Measurements from ENCODE around the gene CLCN1.

Gene CLCN1

DNA sequence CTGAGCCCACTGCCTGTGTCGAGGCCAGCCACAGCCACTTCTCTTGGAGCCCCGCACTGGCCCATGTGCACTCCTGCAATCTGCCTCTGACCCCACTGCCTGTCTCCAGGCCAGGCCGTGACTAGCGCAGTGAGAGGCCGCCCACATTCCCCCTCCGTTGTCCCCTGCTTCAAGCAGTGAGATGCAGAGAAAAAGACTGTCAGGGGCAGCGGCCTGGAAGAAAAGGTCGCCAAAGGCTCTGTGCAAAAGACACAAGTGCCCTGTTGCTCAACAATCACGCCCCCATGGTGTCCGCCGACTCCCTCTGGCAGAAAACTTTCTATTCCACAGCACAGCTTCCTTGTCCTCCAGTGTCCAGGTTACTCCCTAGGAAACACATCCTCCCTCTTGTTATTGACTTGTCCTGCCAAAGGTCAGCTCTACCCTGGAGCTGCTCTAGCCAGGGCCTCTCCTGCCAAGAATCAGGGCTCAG, 36.7 kb downstream of the CLCN1 start:
- Histone ChIP-seq H2AK5ac (ENCODE audit: low read length, severe bottlenecking) (no peak overlapping the region), H2BK5ac (ENCODE audit: low read depth, low read length, poor library complexity, severe bottlenecking) (no peak overlapping the region), H3K14ac (ENCODE audit: low read length in 2 of 2) (no peak overlapping the region), H3K23ac (ENCODE audit: low read length in 2 of 2) (no peak overlapping the region), H3K27ac (ENCODE audit: low read length, poor library complexity, severe bottlenecking) (no peak overlapping the region), H2BK15ac (ENCODE audit: low read depth, poor library complexity, severe bottlenecking) (no peak overlapping the region), H2BK120ac (ENCODE audit: low read depth, low read length) (no peak overlapping the region), H2BK12ac (ENCODE audit: low read length in 2 of 2) (no peak overlapping the region), H3K9me3 (ENCODE audit: control insufficient read depth, low read length) (no peaks in the 10 kb centered on the region), H3K27me3 (ENCODE audit: control insufficient read depth in 1 of 2, insufficient read depth in 1 of 2, low read length in 2 of 2) (peaks cover 21 to 48% of the 10 kb centered on the region in 2 experiments), H3K79me1 (replicated peaks; ENCODE audit: low read length, poor library complexity, severe bottlenecking) (no peaks in the 10 kb centered on the region), H3K4me2 (ENCODE audit: low read length, poor library complexity, severe bottlenecking) (no peak overlapping the region), H3K4ac (ENCODE audit: low read depth in 1 of 2, low read length in 2 of 2) (no peak overlapping the region), H4K91ac (ENCODE audit: low read length) (no peak overlapping the region), H3K9ac (ENCODE audit: low read length) (no peak overlapping the region), H3K4me3 (ENCODE audit: insufficient read depth in 1 of 2, low read depth in 1 of 2, low read length in 2 of 2) (no peak overlapping the region), H2AFZ (ENCODE audit: low read depth, low read length) (no peak overlapping the region), H4K8ac (ENCODE audit: low read length) (no peak overlapping the region), H3K18ac (ENCODE audit: low read depth in 1 of 2, low read length in 2 of 2) (no peak overlapping the region), H3K36me3 (ENCODE audit: control insufficient read depth in 1 of 2, insufficient read depth in 2 of 2, low read depth in 1 of 2, low read length in 2 of 2) (peaks cover 0 to 18% of the 10 kb centered on the region in 2 experiments), H3K4me1 (ENCODE audit: control insufficient read depth, insufficient read depth, low read depth, low read length) (peaks cover 1% of the 10 kb centered on the region)
- no peak for DNase-seq
- 68% methylated on average over 11 of the region's 11 CpGs for WGBS

DNA sequence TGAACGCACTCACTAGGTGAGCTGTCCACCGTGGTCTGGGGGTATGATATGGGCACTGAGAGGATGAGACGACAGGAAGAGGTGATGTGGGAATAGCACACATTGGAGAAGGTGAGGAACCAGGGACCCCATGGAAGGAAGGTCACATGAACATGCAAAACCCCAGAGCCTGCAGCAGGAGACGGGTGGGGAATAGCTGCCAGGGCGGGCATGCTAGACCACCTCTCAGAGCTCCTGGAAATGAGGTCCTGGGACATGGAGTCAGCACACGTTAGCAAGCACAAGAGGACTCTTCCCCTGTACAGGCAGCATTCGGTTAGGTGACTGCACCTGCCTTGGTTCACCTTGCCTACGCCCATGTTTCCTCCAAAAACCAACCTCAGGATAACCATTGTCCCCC, 38.5 kb downstream of the CLCN1 start:
- Histone ChIP-seq H3K9me3 (ENCODE audit: control insufficient read depth, low read length) (no peaks in the 10 kb centered on the region), H3K4me2 (ENCODE audit: low read length, poor library complexity, severe bottlenecking) (no peak overlapping the region), H3K79me1 (replicated peaks; ENCODE audit: low read length, poor library complexity, severe bottlenecking) (no peaks in the 10 kb centered on the region), H2BK5ac (ENCODE audit: low read depth, low read length, poor library complexity, severe bottlenecking) (no peak overlapping the region), H3K4ac (ENCODE audit: low read depth in 1 of 2, low read length in 2 of 2) (no peak overlapping the region), H3K27me3 (ENCODE audit: control insufficient read depth in 1 of 2, insufficient read depth in 1 of 2, low read length in 2 of 2) (peaks cover 5 to 49% of the 10 kb centered on the region in 2 experiments), H3K18ac (ENCODE audit: low read depth in 1 of 2, low read length in 2 of 2) (no peak overlapping the region), H2BK12ac (ENCODE audit: low read length in 2 of 2) (no peak overlapping the region), H3K14ac (ENCODE audit: low read length in 2 of 2) (no peak overlapping the region), H3K9ac (ENCODE audit: low read length) (no peak overlapping the region), H3K4me3 (ENCODE audit: insufficient read depth in 1 of 2, low read depth in 1 of 2, low read length in 2 of 2) (no peak overlapping the region), H2BK120ac (ENCODE audit: low read depth, low read length) (no peak overlapping the region), H2BK15ac (ENCODE audit: low read depth, poor library complexity, severe bottlenecking) (no peak overlapping the region), H4K8ac (ENCODE audit: low read length) (no peak overlapping the region), H2AK5ac (ENCODE audit: low read length, severe bottlenecking) (no peak overlapping the region), H4K91ac (ENCODE audit: low read length) (no peak overlapping the region), H3K4me1 (ENCODE audit: control insufficient read depth, insufficient read depth, low read depth, low read length) (peaks cover 1% of the 10 kb centered on the region), H2AFZ (ENCODE audit: low read depth, low read length) (no peak overlapping the region), H3K23ac (ENCODE audit: low read length in 2 of 2) (no peak overlapping the region), H3K27ac (ENCODE audit: low read length, poor library complexity, severe bottlenecking) (no peak overlapping the region), H3K36me3 (ENCODE audit: control insufficient read depth in 1 of 2, insufficient read depth in 2 of 2, low read depth in 1 of 2, low read length in 2 of 2) (peaks cover 0 to 26% of the 10 kb centered on the region in 2 experiments)
- no peak for DNase-seq
- 86% methylated on average over 7 of the region's 8 CpGs for WGBS

DNA sequence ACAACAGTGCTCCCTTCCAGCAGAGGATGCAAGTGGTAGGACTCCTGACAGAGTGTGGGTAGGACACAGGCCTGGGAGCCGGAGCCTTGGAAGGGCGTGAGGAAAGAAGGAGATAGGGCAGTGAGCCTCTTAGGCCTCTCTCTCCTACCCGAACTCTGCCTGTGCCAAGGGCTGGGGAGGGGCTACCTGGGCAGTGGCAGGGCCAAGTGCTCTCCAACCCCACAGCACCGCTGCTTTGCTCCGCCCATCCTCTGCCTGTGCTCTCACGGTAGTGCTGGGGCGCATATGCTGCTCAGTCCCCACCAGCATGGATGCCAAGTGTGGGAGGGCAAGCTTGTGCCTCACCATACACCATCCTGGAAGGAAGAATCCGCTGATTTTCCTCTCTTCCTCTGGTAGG, 39.1 kb downstream of the CLCN1 start:
- Histone ChIP-seq H3K27ac (ENCODE audit: low read length, poor library complexity, severe bottlenecking) (no peak overlapping the region), H4K91ac (ENCODE audit: low read length) (no peak overlapping the region), H2BK120ac (ENCODE audit: low read depth, low read length) (no peak overlapping the region), H3K36me3 (ENCODE audit: control insufficient read depth in 1 of 2, insufficient read depth in 2 of 2, low read depth in 1 of 2, low read length in 2 of 2) (peaks cover 0 to 31% of the 10 kb centered on the region in 2 experiments), H3K4ac (ENCODE audit: low read depth in 1 of 2, low read length in 2 of 2) (no peak overlapping the region), H3K9me3 (ENCODE audit: control insufficient read depth, low read length) (no peaks in the 10 kb centered on the region), H2AK5ac (ENCODE audit: low read length, severe bottlenecking) (no peak overlapping the region), H3K4me1 (ENCODE audit: control insufficient read depth, insufficient read depth, low read depth, low read length) (peaks cover 1% of the 10 kb centered on the region), H2BK12ac (ENCODE audit: low read length in 2 of 2) (no peak overlapping the region), H4K8ac (ENCODE audit: low read length) (no peak overlapping the region), H2BK5ac (ENCODE audit: low read depth, low read length, poor library complexity, severe bottlenecking) (no peak overlapping the region), H3K4me3 (ENCODE audit: insufficient read depth in 1 of 2, low read depth in 1 of 2, low read length in 2 of 2) (no peak overlapping the region), H3K4me2 (ENCODE audit: low read length, poor library complexity, severe bottlenecking) (no peak overlapping the region), H3K79me1 (replicated peaks; ENCODE audit: low read length, poor library complexity, severe bottlenecking) (no peaks in the 10 kb centered on the region), H2BK15ac (ENCODE audit: low read depth, poor library complexity, severe bottlenecking) (no peak overlapping the region), H3K23ac (ENCODE audit: low read length in 2 of 2) (no peak overlapping the region), H3K18ac (ENCODE audit: low read depth in 1 of 2, low read length in 2 of 2) (no peak overlapping the region), H3K27me3 (ENCODE audit: control insufficient read depth in 1 of 2, insufficient read depth in 1 of 2, low read length in 2 of 2) (peaks cover 0 to 49% of the 10 kb centered on the region in 2 experiments), H2AFZ (ENCODE audit: low read depth, low read length) (no peak overlapping the region), H3K9ac (ENCODE audit: low read length) (no peak overlapping the region), H3K14ac (ENCODE audit: low read length in 2 of 2) (peak overlapping the region in 1 of 2 experiments; percentile 77)
- WGBS, result 80% methylated on average over 7 of the region's 8 CpGs
- DNase-seq, result no peak

DNA sequence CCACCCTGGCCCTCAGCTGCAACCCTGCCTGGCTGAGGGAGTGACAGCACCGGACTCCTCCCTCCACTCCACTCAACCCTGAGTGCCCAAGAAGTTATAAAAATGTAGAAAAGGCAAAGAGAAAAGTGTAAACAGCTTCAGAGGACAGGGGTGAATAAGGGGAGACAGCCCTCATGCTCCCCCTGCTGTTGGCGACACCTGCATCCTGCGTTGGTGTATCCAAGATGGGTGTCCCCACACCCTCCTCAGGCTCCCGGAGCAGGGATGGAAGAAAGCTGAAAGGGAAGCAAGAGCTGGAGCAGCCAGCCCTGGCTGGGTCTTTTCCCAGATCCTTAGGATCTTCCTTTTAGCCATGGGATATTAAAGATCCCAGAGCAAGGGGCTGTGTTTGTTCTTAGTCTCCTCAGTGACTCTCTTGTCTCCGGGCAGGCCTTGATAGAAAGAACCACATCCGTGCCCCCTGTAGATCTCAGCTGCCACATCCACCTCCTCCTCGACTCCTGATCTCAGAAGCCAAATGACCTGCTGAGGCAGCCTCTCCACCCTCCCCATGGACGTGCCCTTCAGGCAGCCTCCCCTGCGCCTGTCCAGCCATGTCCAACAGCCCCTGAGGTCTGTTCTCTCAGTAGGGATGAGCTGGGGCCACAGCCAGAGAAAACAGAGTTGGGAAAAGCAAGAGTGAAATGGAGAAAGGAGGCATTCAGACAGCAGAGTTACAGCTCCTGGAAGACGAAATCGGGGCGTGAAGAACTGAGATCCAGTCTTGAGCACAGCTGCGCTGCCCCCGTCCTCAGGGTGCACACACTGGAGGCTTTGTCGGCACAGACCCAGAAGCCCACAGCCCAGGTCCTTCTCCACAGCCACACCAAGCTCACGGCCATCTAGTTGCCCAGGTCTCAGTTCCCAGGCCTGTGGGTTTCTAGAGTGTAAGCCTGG, 39.8 kb downstream of the CLCN1 start:
- H4K8ac ChIP-seq (ENCODE audit: low read length), result no peak overlapping the region
- H2BK120ac ChIP-seq (ENCODE audit: low read depth, low read length), result no peak overlapping the region
- H3K79me1 ChIP-seq (replicated peaks; ENCODE audit: low read length, poor library complexity, severe bottlenecking), result no peaks in the 10 kb centered on the region
- H2AK5ac ChIP-seq (ENCODE audit: low read length, severe bottlenecking), result no peak overlapping the region
- peaks cover 1% of the 10 kb centered on the region for H3K4me1 ChIP-seq (ENCODE audit: control insufficient read depth, insufficient read depth, low read depth, low read length)
- no peak overlapping the region for H3K27ac ChIP-seq (ENCODE audit: low read length, poor library complexity, severe bottlenecking)
- no peak overlapping the region for H3K4ac ChIP-seq (ENCODE audit: low read depth in 1 of 2, low read length in 2 of 2)
- peaks cover 6 to 54% of the 10 kb centered on the region in 2 experiments for H3K27me3 ChIP-seq (ENCODE audit: control insufficient read depth in 1 of 2, insufficient read depth in 1 of 2, low read length in 2 of 2)
- H3K23ac ChIP-seq (ENCODE audit: low read length in 2 of 2), result no peak overlapping the region
- no peak overlapping the region for H2AFZ ChIP-seq (ENCODE audit: low read depth, low read length)
- no peak overlapping the region for H3K9ac ChIP-seq (ENCODE audit: low read length)
- 80% methylated on average over 15 of the region's 16 CpGs for WGBS
- no peaks in the 10 kb centered on the region for H3K9me3 ChIP-seq (ENCODE audit: control insufficient read depth, low read length)
- no peak for DNase-seq
- peaks cover 0 to 31% of the 10 kb centered on the region in 2 experiments for H3K36me3 ChIP-seq (ENCODE audit: control insufficient read depth in 1 of 2, insufficient read depth in 2 of 2, low read depth in 1 of 2, low read length in 2 of 2)
- no peak overlapping the region for H3K14ac ChIP-seq (ENCODE audit: low read length in 2 of 2)
- H4K91ac ChIP-seq (ENCODE audit: low read length), result no peak overlapping the region
- no peak overlapping the region for H3K18ac ChIP-seq (ENCODE audit: low read depth in 1 of 2, low read length in 2 of 2)
- no peak overlapping the region for H3K4me3 ChIP-seq (ENCODE audit: insufficient read depth in 1 of 2, low read depth in 1 of 2, low read length in 2 of 2)
- no peak overlapping the region for H2BK5ac ChIP-seq (ENCODE audit: low read depth, low read length, poor library complexity, severe bottlenecking)
- H3K4me2 ChIP-seq (ENCODE audit: low read length, poor library complexity, severe bottlenecking), result no peak overlapping the region
- no peak overlapping the region for H2BK12ac ChIP-seq (ENCODE audit: low read length in 2 of 2)
- H2BK15ac ChIP-seq (ENCODE audit: low read depth, poor library complexity, severe bottlenecking), result no peak overlapping the region

Measured in mesenchymal stem cell (in vitro differentiated cells and primary cell).